Measurements from ENCODE around the gene KRTAP9-1. TPM values are rescaled to one million over a fixed set of nuclear protein-coding genes. Genes with fewer than 3 reads are reported as not detected.

Gene KRTAP9-1
- polyA plus RNA-seq, 3 donors: not detected

- Histone ChIP-seq H3K79me2 (ENCODE audit: insufficient read depth, low read length) (no peaks in the 10 kb centered on the region), H3K4me3 (replicated peaks in 1 of 3; ENCODE audit: low read depth in 2 of 3, low read length in 3 of 3) (no peak overlapping the region), H3K4me1 (ENCODE audit: control insufficient read depth in 1 of 2, insufficient read depth in 2 of 2, low read length in 2 of 2) (no peaks in the 10 kb centered on the region), H3K9me3 (replicated peaks in 1 of 2; ENCODE audit: control insufficient read depth in 1 of 2, insufficient read depth in 1 of 2, low read length in 2 of 2) (no peaks in the 10 kb centered on the region), H3K27ac (ENCODE audit: low read depth in 1 of 2, low read length in 2 of 2) (no peak overlapping the region), H3K9ac (ENCODE audit: insufficient read depth, low read length, poor library complexity, severe bottlenecking) (no peak overlapping the region), H2AFZ (ENCODE audit: insufficient read depth, low read depth, low read length, poor library complexity, severe bottlenecking) (no peak overlapping the region), H3K27me3 (ENCODE audit: control insufficient read depth in 2 of 2, insufficient read depth in 2 of 2, low read length in 2 of 2) (no peaks in the 10 kb centered on the region), H3K4me2 (replicated peaks; ENCODE audit: extremely low read depth, low read length, poor library complexity, severe bottlenecking) (no peak overlapping the region), H3K36me3 (replicated peaks in 1 of 2; ENCODE audit: control insufficient read depth in 1 of 2, insufficient read depth in 2 of 2, low read length in 2 of 2) (no peaks in the 10 kb centered on the region), H4K20me1 (ENCODE audit: insufficient read depth, low read length) (no peaks in the 10 kb centered on the region)
- Mint-ChIP-seq H3K9me3 (peaks cover 0 to 8% (median 0%) of the 10 kb centered on the region in 7 donors), H3K27me3 (ENCODE audit: low read depth in 3 of 3) (peaks cover 2 to 23% (median 9%) of the 10 kb centered on the region in 3 donors), H3K36me3 (no peaks in the 10 kb centered on the region), H3K27ac (no peak overlapping the region), H3K4me3 (no peak overlapping the region), H3K4me1 (no peaks in the 10 kb centered on the region)
- DNase-seq: no peak
- intact Hi-C loops (cut with micrococcal nuclease): no loop called here
- no peak for TF ChIP-seq CTCF (IDR thresholded peaks at IDR 0.05)
- WGBS (ENCODE audit: insufficient coverage): 89% methylated on average over 6 of the region's 7 CpGs
Observed at GRCh38 chr17:41212524-41213169, 23.0 kb downstream of the KRTAP9-1 start.

- intact Hi-C loops (cut with micrococcal nuclease): no loop called here
- H3K27ac ChIP-seq (ENCODE audit: low read depth in 1 of 2, low read length in 2 of 2): no peak overlapping the region
- Mint-ChIP-seq H3K4me3 (no peak overlapping the region), H3K27ac (no peak overlapping the region), H3K4me1 (no peaks in the 10 kb centered on the region), H3K9me3 (peaks cover under 1 to 14% (median 6%) of the 10 kb centered on the region in 7 donors), H3K27me3 (ENCODE audit: low read depth in 3 of 3) (peaks cover 2 to 19% (median 10%) of the 10 kb centered on the region in 3 donors), H3K36me3 (no peaks in the 10 kb centered on the region)
- no peak overlapping the region for H3K4me2 ChIP-seq (replicated peaks; ENCODE audit: extremely low read depth, low read length, poor library complexity, severe bottlenecking)
- H3K27me3 ChIP-seq (ENCODE audit: control insufficient read depth in 2 of 2, insufficient read depth in 2 of 2, low read length in 2 of 2): no peaks in the 10 kb centered on the region
- H2AFZ ChIP-seq (ENCODE audit: insufficient read depth, low read depth, low read length, poor library complexity, severe bottlenecking): no peak overlapping the region
- H3K4me1 ChIP-seq (ENCODE audit: control insufficient read depth in 1 of 2, insufficient read depth in 2 of 2, low read length in 2 of 2): no peaks in the 10 kb centered on the region
- no peaks in the 10 kb centered on the region for H4K20me1 ChIP-seq (ENCODE audit: insufficient read depth, low read length)
- no peak overlapping the region for H3K4me3 ChIP-seq (replicated peaks in 1 of 3; ENCODE audit: low read depth in 2 of 3, low read length in 3 of 3)
- H3K9ac ChIP-seq (ENCODE audit: insufficient read depth, low read length, poor library complexity, severe bottlenecking): no peak overlapping the region
- no CpG with 5 or more reads among the region's 1 CpG for WGBS (ENCODE audit: insufficient coverage)
- H3K9me3 ChIP-seq (replicated peaks in 1 of 2; ENCODE audit: control insufficient read depth in 1 of 2, insufficient read depth in 1 of 2, low read length in 2 of 2): peaks cover 0 to 3% of the 10 kb centered on the region in 2 donors
- no peak for DNase-seq
- H3K36me3 ChIP-seq (replicated peaks in 1 of 2; ENCODE audit: control insufficient read depth in 1 of 2, insufficient read depth in 2 of 2, low read length in 2 of 2): no peaks in the 10 kb centered on the region
- H3K79me2 ChIP-seq (ENCODE audit: insufficient read depth, low read length): no peaks in the 10 kb centered on the region
- TF ChIP-seq CTCF (IDR thresholded peaks at IDR 0.05): no peak
Observed at GRCh38 chr17:41215681-41216080, 26.0 kb downstream of the KRTAP9-1 start.

Data from CD14-positive monocyte (primary cell).